ENCODE data around the gene GCK. TPM values are rescaled to one million over a fixed set of nuclear protein-coding genes. Genes with fewer than 3 reads are reported as not detected.

The GCK gene
- total and polyA plus RNA-seq, 2 donors (not counting 3 experiments of a cell fraction or from before 2014, with no cell fraction given), result 0.17 to 0.51 TPM

DNA sequence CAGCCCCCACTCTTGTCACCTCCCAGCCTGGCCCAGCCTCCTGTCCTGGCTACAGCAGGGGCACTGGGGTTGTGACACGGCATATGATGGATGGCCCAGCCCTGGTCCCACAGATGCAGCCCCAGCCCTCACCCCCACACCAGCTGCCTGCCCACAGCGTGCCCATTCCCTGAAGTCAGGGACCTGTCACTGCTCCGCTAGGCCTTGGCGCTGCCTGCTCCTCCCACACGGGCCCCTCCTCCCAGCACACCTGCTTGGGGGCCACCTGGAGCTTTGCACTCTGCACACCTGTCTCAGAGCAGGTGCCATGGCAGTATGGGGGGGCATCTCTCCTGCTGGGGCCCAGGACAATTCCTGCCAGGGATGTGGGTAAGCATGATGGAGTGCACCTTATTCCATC lies 3.5 kb downstream of the GCK start:
- Histone ChIP-seq H3K79me2 (ENCODE audit: control insufficient read depth, insufficient read depth, low read length) (no peaks in the 10 kb centered on the region), H3K4me2 (ENCODE audit: insufficient read depth, low read length) (no peak overlapping the region), H3K27me3 (ENCODE audit: control insufficient read depth in 2 of 2, insufficient read depth in 2 of 2, low read length in 2 of 2) (peaks cover 5 to 14% of the 10 kb centered on the region in 2 experiments), H3K27ac (ENCODE audit: insufficient read depth, low read depth, low read length) (no peak overlapping the region), H3K4me3 (replicated peaks in 1 of 3; ENCODE audit: insufficient read depth in 1 of 3, low read depth in 1 of 3, low read length in 3 of 3) (no peak overlapping the region), H3K4me1 (ENCODE audit: control insufficient read depth, extremely low read depth, insufficient read depth, low read length) (peaks cover 5% of the 10 kb centered on the region), H2AFZ (ENCODE audit: low read depth, low read length) (no peak overlapping the region), H4K20me1 (replicated peaks; ENCODE audit: control insufficient read depth, extremely low read depth, insufficient read depth, low read length) (no peaks in the 10 kb centered on the region), H3K9me1 (replicated peaks; ENCODE audit: control insufficient read depth, extremely low read depth, insufficient read depth, low read length) (no peaks in the 10 kb centered on the region), H3K9ac (replicated peaks; ENCODE audit: extremely low read depth, insufficient read depth, low read length) (no peak overlapping the region), H3K9me3 (replicated peaks; ENCODE audit: control insufficient read depth, insufficient read depth, low read length) (no peaks in the 10 kb centered on the region), H3K36me3 (ENCODE audit: control insufficient read depth in 2 of 2, extremely low read depth in 1 of 2, insufficient read depth in 2 of 2, low read length in 2 of 2) (no peaks in the 10 kb centered on the region)
- ChIA-PET POLR2A (no interaction called here), CTCF (interaction anchor here (0.9 kb wide), 1 partner anchor 11 kb away, joined by 3 read pairs; no protein-coding TSS in a partner anchor)
- TF ChIP-seq JUN (IDR thresholded peaks at IDR 0.05; ENCODE audit: borderline replicate concordance, insufficient read depth, insufficient read length, low read depth), result no peak
- TF ChIP-seq, protein P1, sequence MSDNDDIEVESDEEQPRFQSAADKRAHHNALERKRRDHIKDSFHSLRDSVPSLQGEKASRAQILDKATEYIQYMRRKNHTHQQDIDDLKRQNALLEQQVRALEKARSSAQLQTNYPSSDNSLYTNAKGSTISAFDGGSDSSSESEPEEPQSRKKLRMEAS (IDR thresholded peaks at IDR 0.05; ENCODE audit: insufficient read depth, insufficient read length), result no peak
- DNase-seq (ENCODE audit: low read depth, low spot score) (no peak), FAIRE-seq (no peak)
- BruUV-seq (replicated peaks), result no TSS peak
- dilution Hi-C loops (cut with MboI; ENCODE audit: extremely low pct_ligation_motif_present, low sequenced_read_pairs), result no loop called here
- intact Hi-C loops (cut with micrococcal nuclease), result no loop called here

DNA sequence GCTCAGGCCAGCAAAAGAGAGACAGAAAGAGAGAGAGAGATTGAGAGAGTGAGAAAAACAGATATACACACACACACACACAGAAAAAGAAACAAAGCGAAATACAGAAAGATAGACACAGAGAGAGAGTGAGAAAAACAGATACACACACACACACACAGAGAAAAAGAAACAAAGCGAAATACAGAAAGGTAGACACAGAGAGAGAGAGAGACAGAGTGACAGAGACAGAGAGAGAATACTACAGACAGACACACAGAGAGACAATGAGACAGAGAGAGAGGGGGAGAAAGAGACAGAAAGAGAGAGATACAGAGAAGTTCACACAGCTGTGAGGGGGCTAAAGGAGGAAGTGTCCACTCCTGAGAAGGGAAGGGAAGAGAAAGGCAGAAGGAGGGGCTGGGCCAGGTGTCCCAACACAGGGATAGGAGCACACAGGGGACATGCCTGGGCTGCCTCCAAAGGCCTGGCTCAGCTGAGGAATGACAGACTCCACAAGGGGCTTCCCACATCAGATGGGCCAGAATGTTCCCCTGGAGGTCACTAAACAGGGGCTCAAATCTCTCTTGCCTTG lies 4.3 kb downstream of the GCK start:
- H3K9ac ChIP-seq (replicated peaks; ENCODE audit: extremely low read depth, insufficient read depth, low read length), result no peak overlapping the region
- intact Hi-C loops (cut with micrococcal nuclease) (no loop called here), dilution Hi-C loops (cut with MboI; ENCODE audit: extremely low pct_ligation_motif_present, low sequenced_read_pairs) (no loop called here)
- DNase-seq (ENCODE audit: low read depth, low spot score), result no peak
- TF ChIP-seq JUN (IDR thresholded peaks at IDR 0.05; ENCODE audit: borderline replicate concordance, insufficient read depth, insufficient read length, low read depth), result no peak
- POLR2A ChIA-PET, result no interaction called here
- BruUV-seq (replicated peaks), result no TSS peak
- no peak overlapping the region for H3K27ac ChIP-seq (ENCODE audit: insufficient read depth, low read depth, low read length)
- H3K27me3 ChIP-seq (ENCODE audit: control insufficient read depth in 2 of 2, insufficient read depth in 2 of 2, low read length in 2 of 2), result peaks cover 7 to 12% of the 10 kb centered on the region in 2 experiments
- no peaks in the 10 kb centered on the region for H3K9me3 ChIP-seq (replicated peaks; ENCODE audit: control insufficient read depth, insufficient read depth, low read length)
- no peak for FAIRE-seq
- H4K20me1 ChIP-seq (replicated peaks; ENCODE audit: control insufficient read depth, extremely low read depth, insufficient read depth, low read length), result no peaks in the 10 kb centered on the region
- peak overlapping the region; percentile 34 for H2AFZ ChIP-seq (ENCODE audit: low read depth, low read length)
- H3K4me2 ChIP-seq (ENCODE audit: insufficient read depth, low read length), result no peak overlapping the region
- CTCF ChIA-PET, result interaction anchor here (0.9 kb wide), 1 partner anchor 11 kb away, joined by 3 read pairs; no protein-coding TSS in a partner anchor
- no peaks in the 10 kb centered on the region for H3K79me2 ChIP-seq (ENCODE audit: control insufficient read depth, insufficient read depth, low read length)
- H3K9me1 ChIP-seq (replicated peaks; ENCODE audit: control insufficient read depth, extremely low read depth, insufficient read depth, low read length), result no peaks in the 10 kb centered on the region
- no peak overlapping the region for H3K4me3 ChIP-seq (replicated peaks in 1 of 3; ENCODE audit: insufficient read depth in 1 of 3, low read depth in 1 of 3, low read length in 3 of 3)
- H3K4me1 ChIP-seq (ENCODE audit: control insufficient read depth, extremely low read depth, insufficient read depth, low read length), result peaks cover 5% of the 10 kb centered on the region
- H3K36me3 ChIP-seq (ENCODE audit: control insufficient read depth in 2 of 2, extremely low read depth in 1 of 2, insufficient read depth in 2 of 2, low read length in 2 of 2), result no peaks in the 10 kb centered on the region
